ENCODE data around the gene CTDSPL. TPM values are rescaled to one million over a fixed set of nuclear protein-coding genes. Genes with fewer than 3 reads are reported as not detected.

Gene CTDSPL
- total RNA-seq, 1 donor from 2014 or later = not detected

DNA sequence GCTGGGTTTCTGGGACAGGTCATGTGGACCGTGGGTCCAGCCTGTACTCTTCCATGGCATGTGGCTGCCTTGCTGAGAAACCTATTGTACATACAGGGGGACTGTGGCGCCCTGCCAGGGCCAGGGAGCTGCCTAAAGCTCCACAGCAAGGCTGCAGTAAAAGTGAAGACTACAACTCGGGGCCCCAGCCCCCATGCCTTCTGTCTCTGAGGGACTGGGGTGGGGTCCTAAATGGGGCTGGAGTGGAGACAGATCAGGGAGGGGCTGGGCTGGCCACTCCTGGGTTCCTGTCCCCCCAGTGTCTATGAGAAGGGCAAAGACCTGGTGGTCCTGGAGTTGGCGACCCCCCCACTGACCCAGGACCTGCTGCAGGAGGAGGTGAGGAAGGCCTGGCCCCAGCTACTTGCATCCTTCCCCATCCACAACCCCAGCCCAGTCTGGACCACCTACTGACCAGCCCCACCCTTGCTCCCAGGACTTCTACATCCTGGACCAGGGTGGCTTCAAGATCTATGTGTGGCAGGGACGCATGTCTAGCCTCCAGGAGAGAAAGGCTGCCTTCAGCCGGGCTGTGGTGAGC is 136.2 kb downstream of the CTDSPL start:
- ChIA-PET POLR2A (interaction anchor here (0.6 to 2.3 kb wide), 2 partner anchors 41 to 499 kb away, joined by 3 to 8 read pairs; partner anchors contain the start of gene DLEC1), CTCF (interaction anchor here (1.4 to 1.9 kb wide), 4 partner anchors 14 to 42 kb away, joined by 3 to 8 read pairs (median 4); partner anchors contain the start of gene DLEC1)
- no peak for ATAC-seq (ENCODE audit: low read depth)
- H3K4me3 Mint-ChIP-seq = no peak overlapping the region
- no peaks in the 10 kb centered on the region for H3K9me3 Mint-ChIP-seq
- peaks cover 32% of the 10 kb centered on the region for H3K36me3 Mint-ChIP-seq (ENCODE audit: low read depth)
- no peaks in the 10 kb centered on the region for H3K27me3 Mint-ChIP-seq
- intact Hi-C loops (cut with micrococcal nuclease) = no loop called here
- DNase-seq = no peak
- TF ChIP-seq, protein P1, sequence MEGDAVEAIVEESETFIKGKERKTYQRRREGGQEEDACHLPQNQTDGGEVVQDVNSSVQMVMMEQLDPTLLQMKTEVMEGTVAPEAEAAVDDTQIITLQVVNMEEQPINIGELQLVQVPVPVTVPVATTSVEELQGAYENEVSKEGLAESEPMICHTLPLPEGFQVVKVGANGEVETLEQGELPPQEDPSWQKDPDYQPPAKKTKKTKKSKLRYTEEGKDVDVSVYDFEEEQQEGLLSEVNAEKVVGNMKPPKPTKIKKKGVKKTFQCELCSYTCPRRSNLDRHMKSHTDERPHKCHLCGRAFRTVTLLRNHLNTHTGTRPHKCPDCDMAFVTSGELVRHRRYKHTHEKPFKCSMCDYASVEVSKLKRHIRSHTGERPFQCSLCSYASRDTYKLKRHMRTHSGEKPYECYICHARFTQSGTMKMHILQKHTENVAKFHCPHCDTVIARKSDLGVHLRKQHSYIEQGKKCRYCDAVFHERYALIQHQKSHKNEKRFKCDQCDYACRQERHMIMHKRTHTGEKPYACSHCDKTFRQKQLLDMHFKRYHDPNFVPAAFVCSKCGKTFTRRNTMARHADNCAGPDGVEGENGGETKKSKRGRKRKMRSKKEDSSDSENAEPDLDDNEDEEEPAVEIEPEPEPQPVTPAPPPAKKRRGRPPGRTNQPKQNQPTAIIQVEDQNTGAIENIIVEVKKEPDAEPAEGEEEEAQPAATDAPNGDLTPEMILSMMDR (IDR thresholded peaks at IDR 0.05) = no peak
- peak overlapping the region; percentile 94 for H3K27ac Mint-ChIP-seq
- H3K4me1 Mint-ChIP-seq = peaks cover 52% of the 10 kb centered on the region

DNA sequence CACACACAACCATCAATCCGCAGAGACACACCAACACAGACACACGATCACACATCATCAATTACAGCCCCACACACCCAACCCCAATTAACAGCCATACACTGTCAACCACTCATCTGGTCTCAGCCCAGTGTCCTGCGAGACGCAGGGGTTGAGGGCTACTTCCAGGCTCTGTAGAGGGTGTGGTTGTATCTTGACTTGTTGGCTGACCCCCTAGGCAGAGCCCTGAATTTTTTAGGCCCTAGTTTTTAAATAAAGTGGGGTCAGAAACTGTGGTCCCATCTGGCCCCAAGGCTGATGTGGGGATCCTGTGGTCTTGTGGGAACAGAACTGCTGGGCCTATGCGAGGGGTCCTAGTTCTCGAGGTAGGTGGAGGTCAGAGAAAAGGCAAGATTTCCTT is 138.2 kb downstream of the CTDSPL start:
- ATAC-seq (ENCODE audit: low read depth) (no peak), DNase-seq (peak; percentile 13)
- H3K9me3 Mint-ChIP-seq = no peaks in the 10 kb centered on the region
- H3K4me1 Mint-ChIP-seq = peaks cover 37% of the 10 kb centered on the region
- ChIA-PET POLR2A (no interaction called here), CTCF (no interaction called here)
- no peak overlapping the region for H3K27ac Mint-ChIP-seq
- intact Hi-C loops (cut with micrococcal nuclease) = no loop called here
- TF ChIP-seq, protein P1 (IDR thresholded peaks at IDR 0.05) = no peak
- H3K27me3 Mint-ChIP-seq = no peaks in the 10 kb centered on the region
- no peak overlapping the region for H3K4me3 Mint-ChIP-seq
- peaks cover 34% of the 10 kb centered on the region for H3K36me3 Mint-ChIP-seq (ENCODE audit: low read depth)

DNA sequence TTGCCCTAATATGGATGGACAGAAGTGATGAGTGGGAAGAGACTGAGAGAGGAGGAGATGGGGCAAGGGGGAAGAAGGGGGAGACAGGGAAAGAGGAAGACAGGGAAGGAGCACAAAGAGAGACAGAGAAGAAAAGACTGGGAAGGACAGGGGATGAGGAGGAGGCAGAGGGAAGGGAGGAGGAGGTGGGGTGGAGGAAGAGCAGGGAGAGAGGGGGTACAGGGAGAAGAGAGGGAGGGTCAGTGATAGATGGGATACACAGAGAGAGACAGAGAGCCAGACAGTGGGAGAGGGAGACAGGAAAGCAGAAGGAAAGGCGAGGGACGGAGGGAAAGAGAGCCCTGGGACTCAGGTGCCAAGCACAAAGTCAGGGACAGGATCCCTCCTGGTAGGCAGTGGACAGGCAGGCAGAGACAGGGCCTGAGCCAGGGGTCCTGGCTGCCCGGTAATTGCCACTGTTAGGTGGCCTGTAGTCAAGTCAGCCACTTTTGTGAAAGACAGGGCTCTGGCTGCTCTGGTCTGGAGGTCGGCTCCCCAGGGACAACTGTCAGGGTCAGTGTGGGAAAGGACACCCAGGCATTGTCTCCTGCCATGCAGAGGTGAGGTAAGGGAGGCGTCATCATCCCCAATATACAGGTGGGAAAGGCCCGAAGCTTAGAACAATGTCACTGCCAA is 138.7 kb downstream of the CTDSPL start:
- POLR2A ChIA-PET = no interaction called here
- Mint-ChIP-seq H3K27ac (no peak overlapping the region), H3K36me3 (ENCODE audit: low read depth) (peaks cover 38% of the 10 kb centered on the region), H3K4me3 (no peak overlapping the region), H3K9me3 (no peaks in the 10 kb centered on the region), H3K27me3 (no peaks in the 10 kb centered on the region), H3K4me1 (peaks cover 31% of the 10 kb centered on the region)
- DNase-seq = no peak
- CTCF ChIA-PET = interaction anchor here (1.0 to 4.0 kb wide), 3 partner anchors 26 to 39 kb away, joined by 3 to 25 read pairs (median 3); partner anchors contain the start of gene DLEC1
- TF ChIP-seq, protein P1 (IDR thresholded peaks at IDR 0.05) = no peak
- ATAC-seq (ENCODE audit: low read depth) = no peak
- intact Hi-C loops (cut with micrococcal nuclease) = no loop called here

DNA sequence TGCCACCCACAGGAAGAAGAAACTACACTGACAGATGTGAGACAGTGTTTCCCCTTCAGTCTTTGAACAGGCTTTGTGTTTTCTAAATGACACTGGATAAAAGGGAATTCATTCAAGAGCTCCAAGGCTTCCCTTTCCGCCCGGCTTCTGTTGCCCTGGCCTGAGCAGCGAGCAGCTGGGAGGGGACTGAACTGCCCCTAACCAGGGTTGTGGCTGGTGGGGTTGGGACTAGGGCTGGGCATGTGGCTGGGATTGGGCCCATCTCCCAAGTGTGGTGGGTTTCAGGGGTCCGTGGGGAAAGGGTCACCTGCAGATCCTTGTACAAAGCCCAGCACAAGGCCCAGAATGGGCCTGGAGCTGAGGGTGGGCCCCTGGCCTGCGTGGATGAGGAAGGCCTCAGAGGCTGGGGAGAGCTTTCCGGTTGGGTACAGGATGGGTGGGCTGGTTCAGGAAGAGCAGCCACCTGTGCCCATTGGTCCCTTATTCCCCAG is 139.3 kb downstream of the CTDSPL start:
- Mint-ChIP-seq H3K27me3 (no peaks in the 10 kb centered on the region), H3K4me1 (peaks cover 27% of the 10 kb centered on the region), H3K9me3 (no peaks in the 10 kb centered on the region), H3K27ac (no peak overlapping the region), H3K4me3 (no peak overlapping the region), H3K36me3 (ENCODE audit: low read depth) (peaks cover 37% of the 10 kb centered on the region)
- ChIA-PET POLR2A (no interaction called here), CTCF (interaction anchor here (1.0 to 4.0 kb wide), 4 partner anchors 27 to 39 kb away, joined by 3 to 25 read pairs (median 3); partner anchors contain the start of gene DLEC1)
- DNase-seq = peak; percentile 14
- no peak for ATAC-seq (ENCODE audit: low read depth)
- TF ChIP-seq, protein P1 (IDR thresholded peaks at IDR 0.05) = no peak
- intact Hi-C loops (cut with micrococcal nuclease) = no loop called here

DNA sequence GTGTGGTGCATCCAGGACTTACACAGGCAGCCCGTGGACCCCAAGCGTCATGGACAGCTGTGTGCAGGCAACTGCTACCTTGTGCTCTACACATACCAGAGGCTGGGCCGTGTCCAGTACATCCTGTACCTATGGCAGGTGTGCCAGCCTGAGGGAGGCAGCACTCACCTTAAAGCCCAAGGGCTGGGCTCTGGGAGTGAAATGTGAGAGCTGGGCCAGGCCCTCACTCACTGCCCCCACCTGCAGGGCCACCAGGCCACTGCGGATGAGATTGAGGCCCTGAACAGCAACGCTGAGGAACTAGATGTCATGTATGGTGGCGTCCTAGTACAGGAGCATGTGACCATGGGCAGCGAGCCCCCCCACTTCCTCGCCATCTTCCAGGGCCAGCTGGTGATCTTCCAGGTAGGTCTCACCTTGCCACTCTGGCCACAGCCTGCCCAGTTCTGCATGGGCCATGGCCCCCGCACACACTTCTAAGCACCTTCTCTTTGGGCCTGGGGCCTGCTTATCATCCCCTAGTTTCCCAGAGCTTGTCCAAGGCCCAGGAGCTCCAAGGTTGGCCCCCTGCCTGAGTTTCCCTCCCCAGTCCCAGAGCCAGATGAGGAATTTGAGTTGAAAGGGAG is 139.9 kb downstream of the CTDSPL start:
- DNase-seq (no peak), ATAC-seq (ENCODE audit: low read depth) (no peak)
- intact Hi-C loops (cut with micrococcal nuclease) = no loop called here
- CTCF ChIA-PET = interaction anchor here (1.0 to 4.0 kb wide), 4 partner anchors 27 to 38 kb away, joined by 3 to 25 read pairs (median 3); partner anchors contain the start of gene DLEC1
- Mint-ChIP-seq H3K36me3 (ENCODE audit: low read depth) (peaks cover 31% of the 10 kb centered on the region), H3K4me3 (no peak overlapping the region), H3K27me3 (no peaks in the 10 kb centered on the region), H3K4me1 (peaks cover 23% of the 10 kb centered on the region), H3K27ac (no peak overlapping the region), H3K9me3 (no peaks in the 10 kb centered on the region)
- POLR2A ChIA-PET = no interaction called here
- TF ChIP-seq, protein P1 (IDR thresholded peaks at IDR 0.05) = no peak
